Measurements from ENCODE around the gene KPNA6.

The KPNA6 gene

DNA sequence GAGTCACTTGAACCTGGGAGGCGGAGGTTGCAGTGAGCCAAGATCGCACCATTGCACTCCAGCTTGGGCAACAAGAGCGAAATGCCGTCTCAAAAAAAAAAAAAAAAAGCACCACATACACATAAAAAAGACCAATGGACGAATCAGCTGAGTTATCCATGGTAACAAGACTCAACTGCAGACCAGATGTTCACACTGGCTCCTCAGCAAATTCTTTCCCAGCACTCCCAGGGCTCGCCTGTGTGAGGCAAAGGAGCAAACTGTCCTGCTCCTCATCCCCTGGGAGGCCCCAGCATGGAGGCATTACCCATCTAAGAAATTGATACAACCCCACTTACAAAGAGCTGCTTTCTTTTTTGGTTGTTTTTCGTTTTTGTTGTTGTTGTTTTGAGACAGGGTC, 111.2 kb downstream of the KPNA6 start:
- no peak for DNase-seq (ENCODE audit: low spot score)

DNA sequence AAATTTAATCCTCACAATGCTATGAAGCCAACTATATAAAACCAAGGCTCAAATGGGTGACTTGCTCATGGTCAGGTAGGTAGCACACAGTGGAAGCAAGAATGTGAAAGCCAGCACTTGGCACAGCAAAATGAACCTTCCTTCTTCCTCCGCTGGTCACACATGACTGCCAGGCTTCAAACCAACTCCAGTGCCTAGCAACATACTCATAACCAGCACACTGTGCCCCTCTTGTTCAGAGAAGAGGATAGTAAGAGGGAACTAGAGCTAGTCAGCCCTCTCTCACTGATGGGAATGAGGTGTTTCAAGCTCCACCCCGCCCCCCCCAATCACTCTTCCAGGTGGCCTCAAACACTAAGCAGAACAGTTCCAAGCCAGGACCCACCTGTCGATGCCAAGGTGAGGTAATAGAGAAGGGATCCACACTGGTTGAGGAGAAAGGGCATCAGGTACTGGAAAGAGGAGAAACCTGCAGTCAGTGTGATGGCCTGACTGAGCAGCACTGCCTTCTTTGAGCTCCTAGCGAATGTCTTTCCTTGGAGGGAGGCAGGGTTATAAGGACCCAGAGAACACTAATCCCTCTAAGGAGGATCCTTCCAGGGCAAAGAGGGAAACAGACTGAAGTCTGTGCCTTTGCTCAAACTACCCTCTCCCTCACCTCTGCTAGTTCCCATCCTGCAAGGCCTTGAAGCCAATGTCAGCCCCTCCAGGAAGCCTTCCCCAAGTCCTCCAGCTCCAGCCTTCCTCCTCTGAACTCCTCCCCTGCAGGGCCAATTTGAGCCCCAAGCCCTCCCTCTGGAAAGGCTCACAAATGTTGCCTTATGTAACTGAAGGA, 113.1 kb downstream of the KPNA6 start:
- DNase-seq (ENCODE audit: low spot score), result no peak

DNA sequence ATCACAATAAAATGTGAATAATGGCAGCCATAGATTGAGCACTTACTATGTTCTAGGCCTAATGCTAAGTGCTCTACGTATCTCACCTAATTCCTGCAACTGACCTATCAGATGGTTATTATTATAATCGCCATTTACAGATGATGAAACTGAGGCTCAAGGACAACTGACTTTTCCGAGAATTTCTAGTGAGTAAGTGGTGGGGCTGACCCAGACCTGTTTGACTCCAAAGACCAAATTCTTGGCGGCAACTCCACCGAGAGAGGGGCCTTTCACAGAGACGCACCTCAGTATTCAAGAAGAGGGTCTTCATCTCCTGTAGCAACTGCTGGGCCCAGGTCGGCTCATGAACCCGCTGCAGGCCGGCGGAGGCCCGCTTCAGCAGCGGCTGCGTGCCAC, 113.7 kb downstream of the KPNA6 start:
- DNase-seq (ENCODE audit: low spot score), result no peak

DNA sequence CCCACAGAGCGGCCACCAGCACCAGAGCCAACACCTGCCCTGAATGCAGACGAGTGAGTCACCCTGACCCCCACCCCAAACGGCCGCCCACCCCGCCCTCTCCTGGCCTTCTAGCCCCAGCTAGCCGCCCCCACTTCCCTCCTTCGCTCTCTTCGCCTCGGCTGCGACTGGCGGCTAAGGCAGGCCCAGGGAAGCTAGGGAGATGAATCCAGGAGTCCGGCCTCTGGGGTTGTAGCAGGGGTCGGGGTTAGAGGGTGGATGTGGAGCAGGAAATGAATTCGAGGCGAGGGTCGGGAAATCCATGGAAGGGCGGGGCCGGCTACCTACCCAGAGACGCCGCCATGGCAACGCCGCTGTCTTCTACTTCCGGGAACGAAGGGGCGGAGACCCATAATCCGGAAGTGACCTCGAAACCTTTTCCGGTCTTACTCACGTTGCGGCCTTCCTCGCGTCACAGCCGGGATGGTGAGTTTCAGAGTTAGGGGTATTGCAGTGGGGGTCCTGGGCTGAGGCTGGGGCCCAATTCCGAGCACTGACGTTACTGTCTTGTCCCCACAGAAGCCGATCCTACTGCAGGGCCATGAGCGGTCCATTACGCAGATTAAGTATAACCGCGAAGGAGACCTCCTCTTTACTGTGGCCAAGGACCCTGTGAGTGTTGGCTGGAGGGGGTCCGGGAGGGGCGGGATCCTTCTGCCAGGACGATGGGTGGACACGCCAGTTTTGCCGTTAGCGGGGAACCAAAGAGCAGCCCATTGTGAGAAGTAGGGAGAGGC, 114.3 kb downstream of the KPNA6 start, which contains the start of the genes EIF3I and TMEM234:
Gene EIF3I, plus strand, starts transcription at position 428 of the 776 bp plus-strand sequence. Its CDS starts 35 bp downstream, at position 463.
Gene TMEM234, minus strand, starts transcription at position 374 of the 776 bp plus-strand sequence. Its CDS starts 31 bp downstream, at position 343.
- peak; percentile 92 for DNase-seq (ENCODE audit: low spot score)

DNA sequence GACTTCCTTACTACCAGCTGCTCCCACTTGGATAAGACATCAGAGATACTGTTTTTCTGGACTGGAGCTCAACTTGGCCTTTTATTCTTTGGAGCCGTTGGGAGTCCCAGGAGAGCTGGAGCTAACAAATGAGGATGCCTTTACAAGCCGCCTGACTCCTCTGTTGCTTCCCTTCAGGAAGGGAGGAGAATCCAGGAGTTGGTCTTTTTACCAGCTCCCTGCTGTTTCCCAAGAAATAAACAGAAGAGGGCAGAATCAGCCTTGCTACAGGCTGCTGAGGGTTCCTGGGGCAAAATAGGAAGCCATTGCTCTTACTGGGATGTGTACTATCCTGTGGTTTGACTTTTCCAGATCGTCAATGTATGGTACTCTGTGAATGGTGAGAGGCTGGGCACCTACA, 115.8 kb downstream of the KPNA6 start:
- no peak for DNase-seq (ENCODE audit: low spot score)

DNA sequence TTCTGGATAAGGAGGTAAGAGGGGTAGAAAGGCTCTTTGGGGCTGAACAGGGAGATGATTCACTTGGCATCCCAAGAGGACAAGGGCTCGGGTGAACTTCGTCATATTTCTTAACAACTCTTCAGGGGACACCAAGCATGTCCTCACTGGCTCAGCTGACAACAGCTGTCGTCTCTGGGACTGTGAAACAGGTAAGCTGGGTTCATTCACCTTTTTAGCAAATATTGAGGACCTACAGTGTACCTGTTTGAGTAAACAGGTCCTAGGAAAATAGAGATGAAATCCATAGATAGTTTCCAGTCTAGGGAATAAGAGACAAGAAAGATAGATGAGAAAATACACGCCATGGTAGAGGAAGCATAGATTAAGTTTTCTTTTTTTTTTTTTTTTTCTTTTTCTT, 116.4 kb downstream of the KPNA6 start:
- no peak for DNase-seq (ENCODE audit: low spot score)

Measured in LoVo (cell line).